ENCODE data around the gene SYCP2.
A peak's percentile ranks its signal among the peaks of the same experiment; 100 is the strongest.

SYCP2 gene

GRCh38 chr20:59948212-59948611 is 14.8 kb upstream of the SYCP2 start:
- no peak for DNase-seq (ENCODE audit: low read depth, low spot score)
- no peak overlapping the region for H3K4me3 ChIP-seq (ENCODE audit: low read length)

- no peak overlapping the region for H3K4me3 ChIP-seq (ENCODE audit: low read length)
- DNase-seq (ENCODE audit: low read depth, low spot score) = no peak
Observed at GRCh38 chr20:59947376-59947775, 13.9 kb upstream of the SYCP2 start.

- no peak overlapping the region for H3K4me3 ChIP-seq (ENCODE audit: low read length)
- DNase-seq (ENCODE audit: low read depth, low spot score) = no peak
Observed at GRCh38 chr20:59945731-59946130, 12.3 kb upstream of the SYCP2 start.

- no peak overlapping the region for H3K4me3 ChIP-seq (ENCODE audit: low read length)
- DNase-seq (ENCODE audit: low read depth, low spot score) = no peak
Observed at GRCh38 chr20:59945175-59945574, 11.7 kb upstream of the SYCP2 start.

DNA sequence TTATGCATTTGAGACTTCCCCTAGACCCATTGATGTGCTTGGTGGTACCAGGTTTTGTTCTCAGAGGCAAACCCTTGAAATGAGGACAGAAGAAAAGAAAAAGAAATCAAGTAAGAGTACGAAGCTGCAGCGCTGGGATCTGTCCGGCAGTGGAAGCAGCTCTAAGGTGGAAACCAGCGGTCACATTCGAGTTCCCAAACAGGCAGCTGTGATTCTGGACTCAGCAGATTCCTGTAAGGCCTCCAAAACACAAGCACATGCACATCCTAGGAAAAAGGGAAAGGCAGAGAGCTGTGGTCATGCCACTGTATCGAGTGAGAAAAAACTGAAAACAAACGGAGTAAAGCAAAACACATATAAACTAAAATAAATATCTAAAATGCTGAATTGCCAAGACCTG is 11.3 kb upstream of the SYCP2 start:
- no peak overlapping the region for H3K4me3 ChIP-seq (ENCODE audit: low read length)
- no peak for DNase-seq (ENCODE audit: low read depth, low spot score)

GRCh38 chr20:59942245-59942644 is 8.8 kb upstream of the SYCP2 start:
- H3K4me3 ChIP-seq (ENCODE audit: low read length) = no peak overlapping the region
- DNase-seq (ENCODE audit: low read depth, low spot score) = no peak

DNA sequence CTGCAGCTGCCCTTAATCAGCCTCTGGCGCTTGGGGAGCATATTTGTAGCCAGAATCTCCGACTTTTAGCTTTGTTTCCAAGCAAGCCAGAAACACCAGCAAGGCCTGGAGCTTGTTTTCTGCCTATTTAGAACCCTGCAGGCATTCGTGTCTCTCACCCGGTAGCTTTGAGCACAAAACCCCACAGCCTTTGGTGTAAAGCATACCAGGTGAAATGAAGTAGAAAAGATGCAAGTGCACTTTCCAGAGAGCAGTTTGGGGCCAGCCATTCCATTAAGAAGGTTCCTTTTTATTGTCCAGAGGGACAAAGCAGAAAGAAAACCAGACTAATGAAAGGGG is 7.5 kb upstream of the SYCP2 start:
- no peak for DNase-seq (ENCODE audit: low read depth, low spot score)
- peak overlapping the region; percentile 97 for H3K4me3 ChIP-seq (ENCODE audit: low read length)

- peak within 1 kb of the TSS; percentile 97 for H3K4me3 ChIP-seq (ENCODE audit: low read length)
- peak; percentile 81 for DNase-seq (ENCODE audit: low read depth, low spot score)
Observed at GRCh38 chr20:59940129-59940955, 6.9 kb upstream of the SYCP2 start, which contains the start of the genes FAM217B and PPP1R3D. Gene FAM217B (plus strand): TSS chr20:59940389. CDS start chr20:59943944, 3,555 bp downstream. Gene PPP1R3D (minus strand): TSS chr20:59940305. CDS start chr20:59939931, 374 bp downstream.

DNA sequence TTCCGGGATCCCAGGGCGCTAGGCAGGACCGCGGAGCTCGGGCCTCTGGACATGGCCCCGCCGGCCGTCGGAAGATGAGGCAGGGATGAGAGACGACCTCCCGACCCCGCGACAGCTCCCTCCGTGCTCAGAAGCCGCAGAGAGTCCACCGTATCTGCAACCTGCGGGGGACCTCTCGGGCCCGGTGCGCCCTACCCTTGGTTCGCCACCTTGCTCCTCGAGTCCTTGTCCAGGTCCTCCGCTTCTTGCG is 6.4 kb upstream of the SYCP2 start:
- peak overlapping the region; percentile 97 for H3K4me3 ChIP-seq (ENCODE audit: low read length)
- DNase-seq (ENCODE audit: low read depth, low spot score) = no peak

- H3K4me3 ChIP-seq (ENCODE audit: low read length) = no peak overlapping the region; the same call in 1 of the 2 replicates
- no peak for DNase-seq (ENCODE audit: low read depth, low spot score)
Observed at GRCh38 chr20:59939052-59939878, 5.8 kb upstream of the SYCP2 start.

DNA sequence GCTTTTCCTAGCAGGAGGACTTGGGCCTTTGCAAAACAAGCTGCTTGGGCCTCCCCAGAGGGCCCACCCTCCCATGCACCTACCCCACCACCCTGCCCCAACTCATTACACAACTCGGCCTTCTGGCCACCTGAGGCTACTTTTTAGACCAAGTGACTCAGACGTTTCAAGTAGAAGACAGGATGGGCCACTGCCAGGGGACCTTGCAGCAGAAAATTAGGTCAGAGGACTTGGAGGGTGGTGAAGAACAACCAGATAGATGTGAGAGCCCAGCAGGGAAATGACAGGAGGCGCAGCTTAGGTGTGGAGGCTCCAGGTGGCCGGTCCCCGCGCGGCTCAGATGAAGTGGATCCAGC is 5.2 kb upstream of the SYCP2 start:
- no peak for DNase-seq (ENCODE audit: low read depth, low spot score)
- H3K4me3 ChIP-seq (ENCODE audit: low read length) = no peak overlapping the region

GRCh38 chr20:59938221-59938620 is 4.8 kb upstream of the SYCP2 start:
- no peak overlapping the region for H3K4me3 ChIP-seq (ENCODE audit: low read length)
- no peak for DNase-seq (ENCODE audit: low read depth, low spot score)

- no peak for DNase-seq (ENCODE audit: low read depth, low spot score)
Observed at GRCh38 chr20:59937150-59937549, 3.7 kb upstream of the SYCP2 start.

GRCh38 chr20:59936409-59936808 is 3.0 kb upstream of the SYCP2 start:
- no peak for DNase-seq (ENCODE audit: low read depth, low spot score)
- H3K4me3 ChIP-seq (ENCODE audit: low read length) = no peak overlapping the region

More at GRCh38 chr20:59937150-59937549, 3.7 kb upstream of the SYCP2 start:
- H3K4me3 ChIP-seq (ENCODE audit: low read length) = no peak overlapping the region

GRCh38 chr20:59935457-59936185 is 2.2 kb upstream of the SYCP2 start:
- H3K4me3 ChIP-seq (ENCODE audit: low read length) = no peak overlapping the region
- DNase-seq (ENCODE audit: low read depth, low spot score) = no peak

DNA sequence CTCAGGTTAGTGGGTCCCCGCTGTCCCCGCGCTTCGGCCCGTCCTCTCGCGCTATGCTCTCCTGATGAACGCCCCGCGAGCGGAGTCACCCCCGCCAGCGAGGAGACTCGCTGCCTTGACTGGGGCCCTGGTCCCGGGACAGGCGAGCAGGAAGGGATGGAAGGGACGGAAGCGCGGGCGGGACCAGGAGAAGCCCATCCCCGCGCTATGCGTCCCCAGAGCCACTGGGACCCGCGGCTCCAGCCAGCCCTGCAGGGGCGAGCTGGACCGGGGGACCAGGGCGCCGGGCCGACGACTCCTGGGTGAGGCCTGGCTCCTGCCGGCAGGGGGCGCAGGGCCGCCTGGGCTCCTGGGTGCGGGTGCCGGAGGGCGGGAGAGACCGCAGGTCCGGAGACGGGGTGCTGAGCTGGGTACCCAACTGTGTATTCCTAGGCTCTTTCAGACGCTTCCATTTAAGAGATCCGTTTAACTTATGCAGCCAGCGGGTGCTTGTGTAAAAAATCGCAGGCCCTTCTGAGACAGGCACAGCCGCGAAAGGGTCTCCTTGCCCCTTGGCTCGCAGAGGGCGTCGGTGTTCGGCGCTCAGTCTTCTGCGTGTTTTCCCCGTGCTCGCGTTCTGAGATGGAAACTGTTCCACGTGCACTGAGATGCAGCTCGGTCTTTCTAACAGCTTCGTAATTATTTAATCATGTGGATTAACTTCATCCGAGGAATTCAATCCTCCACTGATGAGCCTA is 580 bp upstream of the SYCP2 start:
- peak overlapping the region; percentile 62 for H3K4me3 ChIP-seq (ENCODE audit: low read length)

GRCh38 chr20:59932616-59933295 is 681 bp downstream of the SYCP2 start:
- H3K4me3 ChIP-seq (ENCODE audit: low read length) = peak overlapping the region; percentile 56
- no peak for DNase-seq (ENCODE audit: low read depth, low spot score)

More for the DNA sequence above, 580 bp upstream of the SYCP2 start:
- DNase-seq (ENCODE audit: low read depth, low spot score) = peak; percentile 53

GRCh38 chr20:59931511-59932312 is 1.7 kb downstream of the SYCP2 start:
- H3K4me3 ChIP-seq (ENCODE audit: low read length) = peak overlapping the region; percentile 56
- no peak for DNase-seq (ENCODE audit: low read depth, low spot score)
